BLaER1 (cell line): ENCODE data around the gene TMEM128.
"Not testable (repeated sequence)": the region's sequence is repeated elsewhere in the genome, so short reads cannot be mapped to it uniquely, and the experiment has no call there.

Experiments used
- H3K27ac ChIP-seq: shearing (Covaris generic); formaldehyde crosslinking; 2 replicates; pipeline ENCODE4 v1.8.1; 2022
- H3K27me3 ChIP-seq: shearing (Covaris generic); formaldehyde crosslinking; 2 replicates; pipeline ENCODE4 v1.8.1; 2022
- H3K36me3 ChIP-seq: shearing (Covaris generic); formaldehyde crosslinking; 2 replicates; pipeline ENCODE4 v1.8.1; 2022
- H3K4me1 ChIP-seq: shearing (Covaris generic); formaldehyde crosslinking; 2 replicates; pipeline ENCODE4 v1.8.1; 2022
- H3K4me2 ChIP-seq: shearing (Covaris generic); formaldehyde crosslinking; 2 replicates; pipeline ENCODE4 v1.8.1; 2022
- H3K4me3 ChIP-seq: shearing (Covaris generic); formaldehyde crosslinking; 2 replicates; pipeline ENCODE4 v1.8.1; 2022
- H3K9ac ChIP-seq: shearing (Covaris generic); formaldehyde crosslinking; 2 replicates; pipeline ENCODE4 v1.8.1; 2022
- H3K9me3 ChIP-seq: shearing (Covaris generic); formaldehyde crosslinking; 2 replicates; pipeline ENCODE4 v1.8.1; 2022
- H4K20me1 ChIP-seq: shearing (Covaris generic); formaldehyde crosslinking; 2 replicates; pipeline ENCODE4 v1.8.1; 2022
- Cebpa-rat ChIP-seq: shearing (Covaris generic); IDR thresholded peaks from 2 replicates; pipeline ENCODE4 v1.8.1; 2022

Gene TMEM128

DNA sequence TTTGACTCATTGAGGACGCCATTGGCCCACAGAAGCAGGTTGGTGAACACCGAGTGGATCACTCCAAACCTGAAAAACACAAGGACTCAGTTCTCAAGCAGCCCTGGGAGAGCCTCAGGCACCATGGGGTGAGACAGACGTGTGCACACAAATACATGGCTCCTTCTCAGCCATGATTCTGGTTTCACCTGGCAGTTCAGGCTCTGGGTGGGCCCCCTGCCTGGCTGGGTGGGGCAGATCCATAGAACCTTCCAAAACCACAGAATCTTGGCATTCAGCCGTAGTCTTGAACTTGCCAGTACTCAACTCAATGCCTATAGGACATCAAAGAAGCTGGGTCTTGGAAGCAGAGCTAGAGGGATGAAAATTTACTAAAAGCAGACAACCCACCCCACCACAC lies 45.5 kb downstream of the TMEM128 start:
- Histone ChIP-seq H3K4me2 (no peak overlapping the region), H3K9ac (no peak overlapping the region), H3K27ac (no peak overlapping the region), H3K27me3 (no peaks in the 10 kb centered on the region), H3K36me3 (no peaks in the 10 kb centered on the region), H3K9me3 (no peaks in the 10 kb centered on the region), H3K4me3 (no peak overlapping the region), H4K20me1 (no peaks in the 10 kb centered on the region), H3K4me1 (0 out of 2 replicates have a peak, but pooled peaks cover 5% of the 10 kb centered on the region)
- TF ChIP-seq Cebpa-rat, result no peak

- no peak overlapping the region for H3K4me2 ChIP-seq
- no peaks in the 10 kb centered on the region for H3K9me3 ChIP-seq
- H3K36me3 ChIP-seq, result no peaks in the 10 kb centered on the region
- 0 out of 2 replicates have a peak, but pooled peaks cover 5% of the 10 kb centered on the region for H3K4me1 ChIP-seq
- no peaks in the 10 kb centered on the region for H4K20me1 ChIP-seq
- no peak overlapping the region for H3K9ac ChIP-seq
- no peak overlapping the region for H3K4me3 ChIP-seq
- no peak overlapping the region for H3K27ac ChIP-seq
- TF ChIP-seq Cebpa-rat, result no peak
- no peaks in the 10 kb centered on the region for H3K27me3 ChIP-seq
Measured at GRCh38 chr4:4200624-4201023, 47.4 kb downstream of the TMEM128 start.

GRCh38 chr4:4195354-4195753 lies 52.7 kb downstream of the TMEM128 start:
- Histone ChIP-seq H3K36me3 (no peaks in the 10 kb centered on the region), H3K4me3 (no peak overlapping the region), H3K27me3 (no peaks in the 10 kb centered on the region), H3K4me2 (no peak overlapping the region), H3K9ac (no peak overlapping the region), H4K20me1 (no peaks in the 10 kb centered on the region), H3K9me3 (0 out of 2 replicates have a peak, but pooled peaks cover 4% of the 10 kb centered on the region), H3K4me1 (peaks cover 6% of the 10 kb centered on the region), H3K27ac (no peak overlapping the region)
- TF ChIP-seq Cebpa-rat, result no peak

DNA sequence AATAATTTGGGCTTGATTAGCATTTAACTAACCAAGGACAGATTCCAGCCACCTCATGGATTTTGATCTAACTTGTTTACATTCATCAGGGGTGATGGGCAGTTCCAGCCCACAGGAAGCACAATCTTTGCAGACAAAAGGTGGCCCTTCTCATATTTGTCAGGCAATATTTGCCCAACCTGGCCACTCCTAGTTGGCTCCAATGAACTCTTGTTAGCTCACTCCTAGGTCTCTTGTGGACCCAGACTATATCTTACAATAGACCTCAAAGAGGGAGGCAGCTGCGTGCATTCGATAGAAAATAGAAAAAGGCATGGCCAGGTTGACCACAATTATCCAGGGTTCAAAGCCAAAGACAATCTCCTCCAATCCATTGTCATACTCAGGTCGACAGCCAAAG lies 59.5 kb downstream of the TMEM128 start:
- H3K27ac ChIP-seq, H3K4me3 ChIP-seq, H3K27me3 ChIP-seq, H3K36me3 ChIP-seq, H3K4me2 ChIP-seq, H4K20me1 ChIP-seq, H3K9ac ChIP-seq, H3K9me3 ChIP-seq, H3K4me1 ChIP-seq: not testable (repeated sequence)
